RWPE2 (cell line): ENCODE results near the gene EEFSEC.

Experiments used
- ATAC-seq: fragments of 200-7000 bp; cut with Tn5 transposase; 3 replicates; pipeline ENCODE4 v1.9.1; 2021; ENCODE audit warnings: low read depth
- DNase-seq: peaks from one replicate; pipeline ENCODE4 v3.0.0-alpha.2; 2020; ENCODE audit warnings: low spot score
- H3K27ac ChIP-seq: fragments of 450-650 bp; 2 replicates; pipeline ENCODE4 v1.5.1; 2017; ENCODE audit warnings: mild to moderate bottlenecking; ENCODE audit not compliant: poor library complexity, severe bottlenecking
- H3K27me3 ChIP-seq: fragments of 250-450 bp; sonication (Bioruptor Pico); 2 replicates; pipeline ENCODE4 v1.5.1; 2021; ENCODE audit warnings: mild to moderate bottlenecking, moderate library complexity; ENCODE audit not compliant: insufficient read depth, poor library complexity, severe bottlenecking
- H3K36me3 ChIP-seq: fragments of 250-450 bp; sonication (Bioruptor Pico); 2 replicates; pipeline ENCODE4 v1.5.1; 2020; ENCODE audit warnings: low read depth, mild to moderate bottlenecking, moderate library complexity
- H3K4me1 ChIP-seq: fragments of 250-450 bp; sonication (Bioruptor Pico); 2 replicates; pipeline ENCODE4 v1.5.1; 2021; ENCODE audit warnings: mild to moderate bottlenecking, moderate library complexity; ENCODE audit not compliant: insufficient read depth, poor library complexity, severe bottlenecking
- H3K4me3 ChIP-seq: fragments of 250-450 bp; sonication (Bioruptor Pico); 2 replicates; pipeline ENCODE4 v1.5.1; 2021; ENCODE audit warnings: mild to moderate bottlenecking, moderate library complexity; ENCODE audit not compliant: severe bottlenecking
- H3K9me3 ChIP-seq: fragments of 250-450 bp; sonication (Bioruptor Pico); 2 replicates; pipeline ENCODE4 v1.5.1; 2021; ENCODE audit warnings: mild to moderate bottlenecking, moderate library complexity; ENCODE audit not compliant: severe bottlenecking
- CTCF ChIP-seq: fragments of 450-650 bp; IDR thresholded peaks from one replicate; pipeline ENCODE4 v1.5.1; 2017; ENCODE audit warnings: mild to moderate bottlenecking, moderate library complexity; ENCODE audit not compliant: poor library complexity, severe bottlenecking

The EEFSEC gene

GRCh38 chr3:128442070-128442469 lies 288.8 kb downstream of the EEFSEC start:
- H3K9me3 ChIP-seq, result no peaks in the 10 kb centered on the region
- no peak overlapping the region for H3K27ac ChIP-seq
- H3K27me3 ChIP-seq, result no peaks in the 10 kb centered on the region
- DNase-seq, result no peak
- ATAC-seq, result no peak
- H3K4me3 ChIP-seq, result no peak overlapping the region
- H3K4me1 ChIP-seq, result no peaks in the 10 kb centered on the region
- H3K36me3 ChIP-seq, result no peaks in the 10 kb centered on the region
- no peak for TF ChIP-seq CTCF

- no peaks in the 10 kb centered on the region for H3K36me3 ChIP-seq
- H3K4me3 ChIP-seq, result no peak overlapping the region
- DNase-seq (no peak), ATAC-seq (no peak)
- no peak overlapping the region for H3K27ac ChIP-seq
- no peaks in the 10 kb centered on the region for H3K9me3 ChIP-seq
- no peaks in the 10 kb centered on the region for H3K4me1 ChIP-seq
- no peak for TF ChIP-seq CTCF
- H3K27me3 ChIP-seq, result no peaks in the 10 kb centered on the region
These were observed 289.7 kb downstream of the EEFSEC start for GRCh38 chr3:128442949-128443348.

GRCh38 chr3:128443771-128444170 lies 290.5 kb downstream of the EEFSEC start:
- Histone ChIP-seq H3K9me3 (no peaks in the 10 kb centered on the region), H3K4me1 (no peaks in the 10 kb centered on the region), H3K36me3 (no peaks in the 10 kb centered on the region), H3K27ac (no peak overlapping the region), H3K27me3 (no peaks in the 10 kb centered on the region), H3K4me3 (no peak overlapping the region)
- DNase-seq, result no peak
- TF ChIP-seq CTCF, result no peak
- ATAC-seq, result no peak

GRCh38 chr3:128445357-128445756 lies 292.1 kb downstream of the EEFSEC start:
- no peaks in the 10 kb centered on the region for H3K4me1 ChIP-seq
- DNase-seq (no peak), ATAC-seq (no peak)
- H3K27me3 ChIP-seq, result no peaks in the 10 kb centered on the region
- H3K36me3 ChIP-seq, result no peaks in the 10 kb centered on the region
- H3K9me3 ChIP-seq, result no peaks in the 10 kb centered on the region
- H3K27ac ChIP-seq, result no peak overlapping the region
- no peak overlapping the region for H3K4me3 ChIP-seq
- TF ChIP-seq CTCF, result no peak

GRCh38 chr3:128446821-128447220 lies 293.5 kb downstream of the EEFSEC start:
- no peaks in the 10 kb centered on the region for H3K36me3 ChIP-seq
- no peak for TF ChIP-seq CTCF
- H3K27me3 ChIP-seq, result no peaks in the 10 kb centered on the region
- no peak for DNase-seq
- no peak overlapping the region for H3K4me3 ChIP-seq
- H3K4me1 ChIP-seq, result no peaks in the 10 kb centered on the region
- no peak overlapping the region for H3K27ac ChIP-seq
- ATAC-seq, result no peak
- H3K9me3 ChIP-seq, result no peaks in the 10 kb centered on the region
